Mammary epithelial cell (primary cell): ENCODE results near the gene ZC3H7B.

Source experiments
- CTCF ChIP-seq, 2 donors: IDR thresholded peaks in 1 of 2; conservative IDR thresholded peaks in 1 of 2; 2 replicates each; pipeline ENCODE4 v1.5.1; 2011 to 2012; ENCODE audit warnings: inconsistent platforms in 2 of 2, low read length in 2 of 2, mild to moderate bottlenecking in 2 of 2, control low read depth in 1 of 2, low read depth in 1 of 2; ENCODE audit not compliant: insufficient read depth in 1 of 2; ENCODE audit errors: extremely low read depth in 1 of 2
- EZH2 ChIP-seq: IDR thresholded peaks from 2 replicates; pipeline ENCODE4 v1.6.1; 2012; ENCODE audit warnings: low read length, inconsistent platforms, borderline replicate concordance

GRCh38 chr22:41324821-41325528 lies 23.6 kb downstream of the ZC3H7B start:
- TF ChIP-seq CTCF (conservative IDR thresholded peaks at IDR 0.05 in 1 of 2, IDR thresholded peaks at IDR 0.05 in 1 of 2; ENCODE audit: extremely low read depth in 1 of 2, insufficient read depth in 1 of 2, low read depth in 1 of 2, low read length in 2 of 2): no peak
- no peak for TF ChIP-seq EZH2
